NCI-H460 (cell line): ENCODE data around the gene TMEM145. TPM values are rescaled to one million over a fixed set of nuclear protein-coding genes. Genes with fewer than 3 reads are reported as not detected.

Source experiments
- DNase-seq: peaks from one replicate; pipeline ENCODE4 v3.0.0-alpha.2; 2016; ENCODE audit warnings: low read depth; ENCODE audit errors: extremely low read depth
- total RNA-seq: library from RNA; depleted of rRNA; stranded (reverse); fragments of >200 nt; shearing (Covaris generic); gene quantifications from 2 replicates; pipeline ENCODE4 v1.2.3, GENCODE V29; 2014

TMEM145 gene
- total RNA-seq, 1 experiment from 2014 or later = 0.17 TPM

DNA sequence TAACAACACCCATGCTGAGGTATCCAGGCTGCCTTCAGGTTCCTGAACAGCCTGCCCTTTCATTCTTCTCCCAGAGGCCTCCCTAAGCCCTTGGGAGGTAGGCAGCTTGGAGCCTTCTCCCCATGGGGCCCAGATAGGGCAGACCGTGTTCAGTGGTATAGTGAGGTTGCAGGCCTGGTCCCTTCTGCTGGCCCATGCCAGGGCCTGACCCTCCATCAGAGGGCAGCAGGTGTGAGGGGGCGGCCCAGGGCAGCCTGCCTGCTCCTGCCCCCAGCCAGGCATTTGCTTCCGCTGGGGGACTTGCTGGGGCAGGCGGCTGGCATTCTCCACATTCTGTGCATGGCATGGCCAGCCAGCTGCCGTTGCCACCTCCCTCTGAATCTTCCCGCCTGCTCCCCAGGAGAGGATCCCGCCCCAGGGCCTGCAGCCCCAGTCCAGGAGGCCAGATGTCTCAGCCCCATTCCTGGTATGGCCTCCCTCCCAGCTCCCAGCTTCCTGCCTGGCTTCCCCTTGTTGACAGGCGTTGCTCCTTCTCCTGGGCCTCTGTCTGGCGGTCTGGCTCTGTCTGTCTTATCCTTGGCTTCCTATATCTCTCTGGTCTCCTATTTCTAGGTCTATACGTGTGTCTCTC, 35.2 kb upstream of the TMEM145 start:
- no peak for DNase-seq

- DNase-seq = no peak
These were observed 34.5 kb upstream of the TMEM145 start for GRCh38 chr19:42278452-42279154.

DNA sequence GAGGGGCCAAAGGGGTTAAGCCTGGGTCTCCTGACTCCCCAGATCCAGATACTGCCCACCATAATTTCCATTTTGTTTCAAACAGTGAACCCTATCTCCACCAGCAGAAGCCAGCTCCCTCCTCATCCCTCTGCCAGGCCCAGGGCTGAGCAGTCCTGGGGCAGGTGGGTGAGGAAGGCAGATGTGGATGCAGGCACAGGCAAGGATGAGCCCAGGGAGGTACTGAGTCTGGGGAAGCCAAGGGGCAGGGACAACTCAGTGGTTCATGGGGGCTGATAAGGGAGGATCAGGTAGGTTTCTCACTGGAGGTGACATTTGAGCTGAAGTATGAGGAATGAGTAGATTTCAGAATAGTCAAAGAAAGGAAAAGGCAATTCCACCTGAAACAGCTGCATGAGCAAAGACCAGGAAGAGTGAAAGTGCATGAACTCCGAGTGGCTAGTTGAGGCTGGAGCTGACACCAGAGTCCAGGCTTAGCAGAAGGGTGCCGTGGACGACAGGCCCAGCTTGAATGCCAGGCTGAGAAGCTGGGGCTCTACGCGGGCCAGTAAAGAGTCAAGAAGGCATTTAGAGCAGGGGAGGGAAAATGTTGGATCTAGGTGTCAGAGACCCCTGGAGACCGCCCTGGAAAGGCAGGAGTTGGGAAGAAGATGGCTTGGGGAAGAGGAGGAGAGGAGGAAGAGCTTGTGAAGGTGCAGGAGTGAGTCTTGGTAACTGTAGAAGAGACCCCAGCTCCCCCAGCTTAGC, 33.8 kb upstream of the TMEM145 start:
- no peak for DNase-seq

DNA sequence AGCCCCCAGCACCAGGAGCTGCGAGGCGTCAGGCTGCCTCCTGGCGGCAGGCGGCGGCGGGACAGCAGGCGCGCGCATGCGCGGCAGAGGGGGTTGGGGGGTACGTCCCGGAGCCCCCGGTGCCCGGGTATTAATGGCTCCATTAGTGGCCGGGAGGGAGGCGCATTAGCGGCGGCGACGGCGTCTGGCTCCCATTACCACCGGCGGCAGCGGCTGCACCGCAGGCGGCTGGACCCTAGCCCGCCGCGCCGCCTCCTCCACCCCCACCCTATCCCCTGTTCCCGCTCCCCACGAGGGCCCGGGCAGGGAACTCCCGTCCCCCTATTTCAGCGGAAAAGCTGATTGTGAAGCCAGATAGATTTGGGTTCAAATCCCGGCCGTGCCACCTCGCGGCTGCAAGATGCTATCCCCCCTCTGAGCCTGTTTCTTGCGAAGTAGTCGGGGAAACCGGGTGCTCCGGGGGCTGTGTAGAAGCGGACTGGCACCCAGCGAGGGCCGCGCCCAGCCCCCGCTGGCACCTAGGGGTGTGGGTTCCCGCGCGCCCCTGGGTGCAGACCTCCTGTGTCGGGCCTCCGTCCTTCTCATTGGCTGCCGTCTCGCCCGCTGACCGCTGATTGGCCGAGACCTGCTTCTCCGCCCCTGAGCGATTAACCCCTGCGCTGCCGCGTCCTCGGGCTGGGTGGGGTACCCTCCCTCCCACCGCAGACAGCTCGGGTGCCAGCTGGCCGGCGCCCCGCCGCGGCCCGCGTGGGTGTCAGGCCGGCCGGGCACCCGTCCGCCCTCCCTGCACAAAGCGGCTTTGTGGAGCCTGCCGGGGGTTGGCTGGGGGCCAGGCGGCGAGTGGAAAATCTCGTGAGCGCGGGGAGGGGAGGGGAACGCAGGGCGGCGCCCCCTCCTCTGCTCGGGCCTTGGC, 33.0 kb upstream of the TMEM145 start:
- peak; percentile 68 for DNase-seq

DNA sequence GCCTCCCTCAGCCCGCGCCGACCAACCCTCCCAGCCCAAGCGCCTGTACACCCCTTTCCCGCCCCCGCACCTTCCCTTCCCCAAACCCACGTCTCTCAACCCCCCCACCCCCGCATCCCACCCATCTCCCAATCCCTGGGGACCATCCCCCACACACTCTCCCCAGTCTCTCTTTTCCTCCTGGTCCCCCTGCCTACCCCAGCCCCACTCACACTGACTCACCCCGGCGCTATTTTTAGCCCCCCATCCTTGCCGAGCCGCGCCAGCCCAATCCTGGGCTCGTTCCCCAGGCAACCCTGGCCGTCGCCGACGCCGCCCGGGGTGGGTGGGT, 32.3 kb upstream of the TMEM145 start:
- no peak for DNase-seq

DNA sequence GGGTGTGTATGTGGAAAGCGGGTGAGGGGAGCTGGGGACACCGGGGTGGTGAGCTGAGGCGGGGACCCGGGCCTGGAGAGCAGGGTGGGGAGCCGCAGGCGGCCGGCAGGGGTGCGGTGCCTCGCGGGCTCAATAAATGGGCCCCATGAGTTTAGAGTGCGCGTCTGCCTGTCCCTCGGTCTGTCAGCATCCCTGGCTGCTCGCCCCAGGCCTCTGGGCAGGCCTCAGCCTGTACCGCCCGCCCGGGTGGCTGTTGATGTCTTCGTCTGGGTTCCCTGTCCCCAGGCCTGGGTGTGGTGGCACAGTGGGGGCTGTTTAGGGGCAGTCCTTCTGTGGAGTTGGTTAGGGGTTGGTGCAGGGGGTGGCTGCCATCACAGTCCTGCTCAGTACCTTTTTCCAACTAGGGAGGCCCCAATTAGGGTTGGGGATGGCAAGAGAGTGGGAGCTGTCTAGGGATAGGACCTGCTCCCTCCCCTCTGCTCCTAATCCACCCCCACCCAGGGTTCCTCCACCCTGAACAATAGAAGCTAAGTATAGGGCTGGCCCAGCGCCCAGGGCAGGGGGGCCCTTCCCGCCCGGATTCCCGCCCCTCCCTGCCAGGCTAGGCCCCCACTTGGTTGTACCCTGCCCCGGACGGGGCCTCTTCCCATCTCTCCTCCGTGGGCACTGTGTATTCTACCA, 31.8 kb upstream of the TMEM145 start:
- DNase-seq = no peak

- no peak for DNase-seq
These were observed 31.0 kb upstream of the TMEM145 start for GRCh38 chr19:42281827-42282762.

GRCh38 chr19:42282819-42283187, 30.3 kb upstream of the TMEM145 start:
- DNase-seq = no peak

DNA sequence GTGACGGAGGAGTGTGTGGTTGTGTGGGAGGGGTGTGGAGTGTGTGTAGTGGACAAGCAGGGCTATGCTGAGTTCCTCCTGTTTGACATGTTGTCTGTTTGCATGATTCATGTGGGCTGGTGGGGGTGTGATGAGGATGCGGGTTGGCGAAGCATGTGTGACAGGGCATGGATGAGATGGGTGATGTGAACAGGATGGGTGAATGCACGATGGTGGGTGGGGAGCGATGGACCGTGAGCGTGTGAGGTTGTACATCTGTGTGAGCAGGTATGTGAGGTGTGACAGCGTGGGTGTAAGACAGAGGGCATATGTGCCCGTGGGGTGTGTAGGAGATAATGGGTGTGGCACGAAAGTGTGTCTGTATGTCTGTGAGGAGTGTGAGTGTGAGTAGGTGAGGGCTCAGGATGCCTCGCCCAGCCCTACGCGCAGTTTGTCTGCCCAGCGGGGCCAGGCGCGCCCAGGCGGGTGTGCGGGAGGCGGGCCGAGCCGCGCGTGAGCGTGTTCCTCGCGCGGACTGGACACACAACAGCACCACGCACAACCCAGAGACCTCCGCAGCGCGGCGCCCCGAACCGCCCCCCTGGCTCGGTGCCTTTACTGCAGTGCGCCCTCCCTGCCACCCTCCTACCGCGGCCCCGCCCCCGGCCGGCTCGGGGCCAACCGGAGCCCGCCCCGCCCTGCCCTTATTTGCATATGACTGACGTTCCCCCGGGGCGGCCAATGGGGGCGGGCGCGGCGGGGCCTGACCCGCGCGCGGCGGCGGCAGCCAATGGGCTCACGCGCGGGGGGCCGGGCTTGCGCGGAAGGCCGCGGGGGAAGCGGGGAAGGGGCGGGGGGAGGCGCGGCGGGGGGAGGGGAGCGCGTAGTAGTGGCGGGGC, 29.7 kb upstream of the TMEM145 start:
- DNase-seq = peak; percentile 85

DNA sequence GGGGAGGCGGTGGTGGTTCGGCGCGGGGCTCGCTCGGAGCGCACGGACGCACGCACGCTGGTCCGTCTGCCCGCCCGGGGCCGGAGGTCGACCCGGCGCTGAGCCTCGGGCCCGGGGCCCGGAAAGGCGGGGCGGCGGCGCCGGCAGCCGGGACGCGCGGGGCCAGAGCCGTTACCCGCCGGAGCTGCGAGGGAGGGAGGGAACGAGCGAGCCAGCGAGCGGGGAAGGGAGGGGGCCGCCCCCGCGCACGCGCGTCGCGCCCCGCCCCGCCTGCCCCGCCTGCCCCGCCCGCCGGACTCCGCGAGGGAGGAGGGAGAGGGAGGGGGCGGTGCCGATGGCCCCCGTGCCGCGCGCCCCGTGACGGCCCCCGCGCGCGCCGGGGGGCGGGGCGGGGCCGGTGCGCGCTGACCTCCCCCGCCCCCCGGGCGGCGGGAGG, 29.0 kb upstream of the TMEM145 start:
- DNase-seq = peak; percentile 62

GRCh38 chr19:42284591-42285341, 28.3 kb upstream of the TMEM145 start:
- DNase-seq = no peak

- no peak for DNase-seq
These were observed 27.6 kb upstream of the TMEM145 start for GRCh38 chr19:42285541-42285941.

DNA sequence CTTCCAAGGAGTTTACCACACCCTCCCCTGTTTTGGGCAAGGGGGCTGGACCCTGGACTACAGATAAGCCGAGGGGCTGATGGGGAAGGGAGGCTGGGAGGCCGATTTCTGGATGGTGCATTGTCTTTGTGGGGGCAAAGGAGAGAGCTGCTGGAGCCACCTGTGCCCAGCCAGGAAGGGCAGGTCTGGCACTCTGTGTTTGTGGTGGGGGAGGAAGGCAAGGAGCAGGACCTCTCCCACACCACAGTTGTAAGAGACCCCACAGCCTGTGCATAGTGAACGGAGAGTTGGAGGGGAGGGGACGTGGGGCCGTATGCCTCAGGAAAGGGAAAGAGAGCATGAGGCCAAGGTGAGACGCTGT, 27.1 kb upstream of the TMEM145 start:
- DNase-seq = no peak

GRCh38 chr19:42286349-42287016, 26.6 kb upstream of the TMEM145 start:
- no peak for DNase-seq

DNA sequence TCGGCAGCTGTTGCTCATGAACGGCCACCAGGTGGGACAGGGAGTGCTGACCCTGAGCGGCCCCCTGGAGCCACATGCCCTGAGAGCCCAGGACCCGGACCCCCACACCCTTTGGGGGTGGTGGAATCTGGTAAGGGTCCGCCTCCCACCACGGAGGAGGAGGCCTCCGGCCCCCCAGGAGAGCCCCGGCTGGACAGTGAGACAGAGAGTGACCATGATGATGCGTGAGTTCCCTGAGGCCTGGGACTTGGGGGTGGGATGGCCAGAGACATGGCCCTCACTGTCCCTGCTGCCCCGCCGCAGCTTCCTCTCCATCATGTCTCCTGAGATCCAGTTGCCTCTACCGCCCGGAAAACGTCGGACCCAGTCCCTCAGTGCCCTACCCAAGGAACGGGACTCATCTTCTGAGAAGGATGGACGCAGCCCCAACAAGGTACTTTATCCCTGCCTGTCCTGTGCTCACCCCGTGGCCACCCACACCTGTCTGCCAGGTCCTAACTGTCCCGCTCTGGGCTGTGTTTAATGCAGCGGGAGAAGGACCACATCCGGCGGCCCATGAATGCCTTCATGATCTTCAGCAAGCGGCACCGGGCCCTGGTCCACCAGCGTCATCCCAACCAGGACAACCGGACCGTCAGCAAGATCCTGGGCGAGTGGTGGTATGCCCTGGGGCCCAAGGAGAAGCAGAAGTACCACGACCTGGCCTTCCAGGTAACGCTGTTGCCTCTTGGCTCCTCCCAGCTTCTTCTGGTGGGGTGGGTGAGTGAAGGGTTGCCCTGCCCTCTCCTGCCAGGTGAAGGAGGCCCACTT, 25.9 kb upstream of the TMEM145 start:
- DNase-seq = no peak

GRCh38 chr19:42287827-42288107, 25.3 kb upstream of the TMEM145 start:
- DNase-seq = no peak
